Esophagus mucosa (tissue), 1 donor: ENCODE measurements around the gene ABCB1. TPM values are rescaled to one million over a fixed set of nuclear protein-coding genes. Genes with fewer than 3 reads are reported as not detected.

ENCODE experiments used
- ATAC-seq: fragments of 200-7000 bp; cut with Tn5 transposase; one replicate; pipeline ENCODE4 v1.9.1; 2020
- total RNA-seq: library from RNA; stranded (reverse); gene quantifications from one replicate; pipeline ENCODE4 v1.2.4, GENCODE V29; 2023
- donor health status: DM: yes; HTN: yes; CAD: no.

ABCB1 gene
- total RNA-seq, 1 donor from 2014 or later = 2.7 TPM

- no peak for ATAC-seq
These were observed 87.8 kb downstream of the ABCB1 start for GRCh38 chr7:87512906-87513305.

GRCh38 chr7:87511510-87511909 lies 89.2 kb downstream of the ABCB1 start:
- no peak for ATAC-seq

- no peak for ATAC-seq
These were observed 90.2 kb downstream of the ABCB1 start for GRCh38 chr7:87510411-87510875.

GRCh38 chr7:87507446-87507845 lies 93.2 kb downstream of the ABCB1 start:
- no peak for ATAC-seq

GRCh38 chr7:87506246-87507180 lies 94.2 kb downstream of the ABCB1 start:
- ATAC-seq = no peak

- ATAC-seq = no peak
These were observed 95.0 kb downstream of the ABCB1 start for GRCh38 chr7:87505557-87506245.

GRCh38 chr7:87505122-87505521 lies 95.6 kb downstream of the ABCB1 start:
- no peak for ATAC-seq

GRCh38 chr7:87499494-87499893 lies 101.2 kb downstream of the ABCB1 start:
- no peak for ATAC-seq

- ATAC-seq = no peak
These were observed 101.8 kb downstream of the ABCB1 start for GRCh38 chr7:87498893-87499292.

- no peak for ATAC-seq
These were observed 103.2 kb downstream of the ABCB1 start for GRCh38 chr7:87497482-87497881.

- ATAC-seq = no peak
These were observed 105.3 kb downstream of the ABCB1 start for GRCh38 chr7:87495366-87495765.

GRCh38 chr7:87494454-87494853 lies 106.2 kb downstream of the ABCB1 start:
- ATAC-seq = no peak

- no peak for ATAC-seq
These were observed 117.6 kb downstream of the ABCB1 start for GRCh38 chr7:87483131-87483530.

GRCh38 chr7:87482115-87482514 lies 118.6 kb downstream of the ABCB1 start:
- ATAC-seq = no peak

- no peak for ATAC-seq
These were observed 120.3 kb downstream of the ABCB1 start for GRCh38 chr7:87480386-87480785.

GRCh38 chr7:87479951-87480350 lies 120.7 kb downstream of the ABCB1 start:
- no peak for ATAC-seq

- ATAC-seq = no peak
These were observed 124.5 kb downstream of the ABCB1 start for GRCh38 chr7:87476179-87476557.

GRCh38 chr7:87475359-87476178 lies 125.1 kb downstream of the ABCB1 start, which contains the start of gene ABCB4:
Gene ABCB4 (minus strand): TSS chr7:87475680. CDS start chr7:87475465, 215 bp downstream.
- peak; percentile 42 for ATAC-seq

- peak; percentile 44 for ATAC-seq
These were observed 125.9 kb downstream of the ABCB1 start for GRCh38 chr7:87474533-87475358.

GRCh38 chr7:87473986-87474385 lies 126.7 kb downstream of the ABCB1 start:
- no peak for ATAC-seq

- ATAC-seq = no peak
These were observed 127.5 kb downstream of the ABCB1 start for GRCh38 chr7:87473192-87473591.

- no peak for ATAC-seq
These were observed 129.2 kb downstream of the ABCB1 start for GRCh38 chr7:87471473-87471872.
